B cell (primary cell): ENCODE measurements around the gene GASK1A. TPM values are rescaled to one million over a fixed set of nuclear protein-coding genes. Genes with fewer than 3 reads are reported as not detected.

ENCODE experiments used
- ATAC-seq: fragments of 200-7000 bp; cut with Tn5 transposase; one replicate; pipeline ENCODE4 v1.10.0; 2021; ENCODE audit warnings: low read depth, mild to moderate bottlenecking, moderate number of reproducible peaks, moderate library complexity
- CTCF ChIA-PET: fragments of 350-600 bp; sonication (Branson Sonifier 250); formaldehyde crosslinking; loops from one replicate; lab custom pipeline; 2021; ENCODE audit warnings: antibody characterized with exemption, inconsistent platforms; lab: Charles Lee
- POLR2A ChIA-PET: fragments of 350-600 bp; sonication (Branson Sonifier 250); formaldehyde crosslinking; loops from one replicate; lab custom pipeline; 2021; ENCODE audit warnings: antibody characterized with exemption; lab: Charles Lee
- DNase-seq: peaks from one replicate; pipeline ENCODE4 v3.0.0; 2013
- H2AFZ ChIP-seq: 2 replicates; pipeline ENCODE4 v1.6.1; 2012; ENCODE audit warnings: mild to moderate bottlenecking, low read depth, low read length; ENCODE audit not compliant: insufficient read depth, poor library complexity, severe bottlenecking
- H3K27ac ChIP-seq, 2 donors: 1 replicate in 1 of 2; 2 replicates in 1 of 2; pipeline ENCODE4 v1.5.1; 2012 to 2013; ENCODE audit warnings: low read length in 2 of 2, mild to moderate bottlenecking in 2 of 2, moderate library complexity in 1 of 2
- H3K27me3 ChIP-seq, 4 experiments: fragments of 200-600 bp in 1 of 4; sonication (generic) in 1 of 4; replicated peaks in 1 of 4; 1 replicate in 2 of 4; 2 replicates in 2 of 4; pipeline versions ENCODE4 v1.6.1 to v1.7.0; 2013 to 2016; ENCODE audit warnings: low read length in 3 of 4, mild to moderate bottlenecking in 2 of 4, mixed read lengths in 1 of 4, moderate library complexity in 1 of 4; ENCODE audit not compliant: insufficient read depth in 4 of 4, control insufficient read depth in 3 of 4; ENCODE audit errors: control extremely low read depth in 1 of 4
- H3K36me3 ChIP-seq, 2 experiments: replicated peaks in 1 of 2; 1 replicate in 1 of 2; 2 replicates in 1 of 2; pipeline versions ENCODE4 v1.6.1 to v1.7.1; 2013; ENCODE audit warnings: low read length in 1 of 2; ENCODE audit not compliant: insufficient read depth in 2 of 2, control insufficient read depth in 1 of 2; ENCODE audit errors: control extremely low read depth in 1 of 2, extremely low read depth in 1 of 2
- H3K4me1 ChIP-seq, 2 donors: fragments of 200-600 bp in 1 of 2; sonication (generic) in 1 of 2; 1 replicate in 1 of 2; 2 replicates in 1 of 2; pipeline versions ENCODE4 v1.5.1 to v1.6.1; 2013 to 2017; ENCODE audit warnings: low read length in 2 of 2; ENCODE audit not compliant: control insufficient read depth in 2 of 2, insufficient read depth in 2 of 2
- H3K4me2 ChIP-seq: replicated peaks from 2 replicates; pipeline ENCODE3; 2012; ENCODE audit warnings: mild to moderate bottlenecking, low read depth, low read length; ENCODE audit not compliant: poor library complexity, severe bottlenecking
- H3K4me3 ChIP-seq, 5 experiments: fragments of 200-600 bp in 1 of 5; sonication (generic) in 1 of 5; 1 replicate in 3 of 5; 2 replicates in 2 of 5; pipeline versions ENCODE4 v1.5.1 to v1.7.0; 2011 to 2016; ENCODE audit warnings: low read length in 4 of 5, mild to moderate bottlenecking in 4 of 5, low read depth in 2 of 5, control low read depth in 1 of 5, moderate library complexity in 1 of 5; ENCODE audit not compliant: insufficient read depth in 1 of 5; ENCODE audit errors: control extremely low read depth in 1 of 5, extremely low read depth in 1 of 5
- H3K79me2 ChIP-seq: fragments of 200-600 bp; sonication (generic); one replicate; pipeline ENCODE4 v1.6.0; 2016; ENCODE audit warnings: low read length; ENCODE audit not compliant: control insufficient read depth, insufficient read depth
- H3K9ac ChIP-seq: fragments of 200-600 bp; sonication (generic); 2 replicates; pipeline ENCODE4 v1.6.1; 2017; ENCODE audit warnings: mild to moderate bottlenecking, low read length, moderate library complexity
- H3K9me3 ChIP-seq, 3 donors: one replicate each; pipeline versions ENCODE4 v1.6.1 to v1.7.1; 2013; ENCODE audit warnings: low read length in 2 of 3; ENCODE audit not compliant: control insufficient read depth in 2 of 3, insufficient read depth in 1 of 3; ENCODE audit errors: control extremely low read depth in 1 of 3
- H4K20me1 ChIP-seq: 2 replicates; pipeline ENCODE4 v1.6.0; 2012; ENCODE audit warnings: mild to moderate bottlenecking, low read length; ENCODE audit not compliant: insufficient read depth, control insufficient read depth, poor library complexity, severe bottlenecking
- H3K27ac Mint-ChIP-seq: one replicate; pipeline ENCODE4 v1.8.0; 2021; ENCODE audit warnings: mixed read lengths
- H3K27me3 Mint-ChIP-seq: one replicate; pipeline ENCODE4 v1.8.0; 2021; ENCODE audit warnings: mixed read lengths
- H3K4me1 Mint-ChIP-seq: one replicate; pipeline ENCODE4 v1.8.0; 2021; ENCODE audit warnings: mixed read lengths
- H3K4me3 Mint-ChIP-seq: one replicate; pipeline ENCODE4 v1.8.0; 2021; ENCODE audit warnings: mixed read lengths
- H3K9me3 Mint-ChIP-seq: one replicate; pipeline ENCODE4 v1.8.0; 2022; ENCODE audit warnings: mixed read lengths; ENCODE audit not compliant: insufficient read depth
- CTCF ChIP-seq: fragments of 200-600 bp; IDR thresholded peaks from one replicate; pipeline ENCODE4 v1.8.0; 2022; ENCODE audit warnings: antibody characterized with exemption, mild to moderate bottlenecking
- EZH2 ChIP-seq: IDR thresholded peaks from 2 replicates; pipeline ENCODE4 v1.6.1; 2012; ENCODE audit warnings: borderline replicate concordance, low read depth, mild to moderate bottlenecking, moderate library complexity, low read length; ENCODE audit not compliant: insufficient read depth, poor library complexity, severe bottlenecking
- WGBS: methylation state at CpG from one replicate; pipeline ENCODE4 v1.1.5; 2013; ENCODE audit warnings: missing lambda C conversion rate; ENCODE audit not compliant: insufficient coverage; 5-methylcytosine and 5-hydroxymethylcytosine counted together
- intact Hi-C: fragments of 100-400 bp; cut with micrococcal nuclease; formaldehyde crosslinking; loops from one replicate; pipeline ENCODE4 v1.10.0; 2022
- polyA plus RNA-seq: library from polyadenylated mRNA; depleted of rRNA; stranded (reverse); fragments of >200 nt; gene quantifications from 2 replicates; pipeline ENCODE4 v1.2.3, GENCODE V29; 2012
- total RNA-seq, 2 donors: library from RNA; stranded (reverse); fragments of 120-200 nt in 1 of 2; gene quantifications; 1 replicate in 1 of 2; 2 replicates in 1 of 2; pipeline versions ENCODE4 v1.2.3 to v1.2.4, GENCODE V29; 2013 to 2022

GASK1A gene
- total and polyA plus RNA-seq, 2 donors (not counting 1 experiment from before 2014, with no cell fraction given): not detected

GRCh38 chr3:42988566-42988965, 9.5 kb downstream of the GASK1A start:
- CTCF ChIA-PET: no interaction called here
- no peaks in the 10 kb centered on the region for H3K4me1 Mint-ChIP-seq
- no peak for ATAC-seq

More at GRCh38 chr3:42988566-42988965, 9.5 kb downstream of the GASK1A start:
- 93% methylated on average over 5 of the region's 5 CpGs for WGBS
- Histone ChIP-seq H3K9ac (no peak overlapping the region), H3K4me1 (no peaks in the 10 kb centered on the region), H3K4me3 (no peak overlapping the region), H3K27me3 (no peaks in the 10 kb centered on the region), H3K4me2 (no peak overlapping the region), H3K79me2 (no peaks in the 10 kb centered on the region), H3K27ac (no peak overlapping the region), H3K9me3 (no peaks in the 10 kb centered on the region), H3K36me3 (no peaks in the 10 kb centered on the region), H4K20me1 (no peaks in the 10 kb centered on the region), H2AFZ (no peak overlapping the region)
- Mint-ChIP-seq H3K27me3 (peaks cover 42% of the 10 kb centered on the region), H3K27ac (no peak overlapping the region), H3K9me3 (no peaks in the 10 kb centered on the region), H3K4me3 (no peak overlapping the region)
- no peak for TF ChIP-seq EZH2
- no peak for TF ChIP-seq CTCF
- POLR2A ChIA-PET: no interaction called here
- intact Hi-C loops: no loop called here
- no peak for DNase-seq
